K562 (cell line): ENCODE data around the gene PERP.

Experiments
- ATF1 ChIP-seq, 2 experiments: fragments of 450-650 bp in 1 of 2; IDR thresholded peaks; 2 replicates each; pipeline ENCODE4 v1.6.1; 2016; ENCODE audit warnings: missing compliant biosample characterization in 1 of 2, missing genetic modification characterization in 1 of 2
- FOXA1 ChIP-seq: fragments of 450-650 bp; IDR thresholded peaks from 2 replicates; pipeline ENCODE4 v1.6.1; 2016; ENCODE audit warnings: mild to moderate bottlenecking, borderline replicate concordance
- JUND ChIP-seq, 2 experiments: IDR thresholded peaks; 2 replicates in 1 of 2; 3 replicates in 1 of 2; pipeline ENCODE4 v1.6.1; 2011; ENCODE audit warnings: borderline replicate concordance in 2 of 2, low read depth in 2 of 2, low read length in 2 of 2, improper control_type of control experiment in 1 of 2, missing biosample characterization in 1 of 2, missing genetic modification characterization in 1 of 2, missing genetic modification reagents in 1 of 2
- KDM1A ChIP-seq, 2 experiments: fragments of 450-650 bp; IDR thresholded peaks; 2 replicates each; pipeline ENCODE4 v1.6.1; 2016; ENCODE audit warnings: mild to moderate bottlenecking in 2 of 2
- NCOA2 ChIP-seq, 2 experiments: fragments of 450-650 bp; IDR thresholded peaks; 2 replicates each; pipeline ENCODE4 v1.6.1; 2018; ENCODE audit warnings: mild to moderate bottlenecking in 2 of 2, moderate library complexity in 1 of 2; ENCODE audit not compliant: partially characterized antibody in 2 of 2
- SIN3A ChIP-seq, 2 experiments: fragments of 150-350 bp in 1 of 2; IDR thresholded peaks; 2 replicates each; pipeline ENCODE4 v1.6.1; 2011 to 2016; ENCODE audit warnings: borderline replicate concordance in 2 of 2, low read depth in 2 of 2, low read length in 2 of 2, mild to moderate bottlenecking in 2 of 2, moderate library complexity in 2 of 2; ENCODE audit not compliant: control insufficient read depth in 1 of 2
- YY1 ChIP-seq, 3 experiments: IDR thresholded peaks; 2 replicates each; pipeline ENCODE4 v1.6.1; 2011; ENCODE audit warnings: low read length in 2 of 3, mild to moderate bottlenecking in 2 of 3, moderate library complexity in 2 of 3, borderline replicate concordance in 1 of 3, control low read depth in 1 of 3, low read depth in 1 of 3; ENCODE audit not compliant: insufficient read depth in 3 of 3, insufficient replicate concordance in 2 of 3, control insufficient read depth in 1 of 3, insufficient read length in 1 of 3; ENCODE audit errors: extremely low read depth in 1 of 3
- ZNF324 ChIP-seq: fragments of 250-450 bp; sonication (Bioruptor Pico); IDR thresholded peaks from 2 replicates; pipeline ENCODE4 v1.4.0; 2020; ENCODE audit warnings: mild to moderate bottlenecking

DNA sequence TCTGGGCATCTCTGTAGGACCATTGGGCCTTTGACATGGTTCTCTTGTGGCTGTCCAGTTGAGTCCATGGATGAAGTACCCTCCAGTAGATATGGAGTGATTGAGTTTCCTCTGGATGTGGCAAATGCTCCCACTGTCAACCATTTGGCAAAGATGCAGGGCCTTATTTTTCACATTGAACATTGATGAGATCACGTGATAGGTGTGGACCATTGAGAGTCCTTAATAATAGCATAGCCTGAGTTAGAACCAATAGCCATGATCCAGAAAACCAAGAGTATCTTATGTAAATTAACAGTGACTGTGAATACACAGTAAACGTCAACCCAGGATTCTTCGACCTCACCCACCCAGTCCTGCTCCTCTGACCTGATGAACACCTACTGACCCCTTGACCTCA, 3.0 kb upstream of the PERP start:
- no peak for TF ChIP-seq ATF1 (CRISPR knock-in tag; IDR thresholded peaks at IDR 0.05)
- TF ChIP-seq ATF1 (tag; IDR thresholded peaks at IDR 0.05) = no peak
- no peak for TF ChIP-seq JUND (IDR thresholded peaks at IDR 0.05; ENCODE audit: borderline replicate concordance, low read depth, low read length)
- TF ChIP-seq JUND (tag; IDR thresholded peaks at IDR 0.05; ENCODE audit: borderline replicate concordance, low read depth, low read length) = no peak
- no peak for TF ChIP-seq FOXA1
- no peak for TF ChIP-seq YY1 (IDR thresholded peaks at IDR 0.05; ENCODE audit: borderline replicate concordance in 1 of 3, control insufficient read depth in 1 of 3, extremely low read depth in 1 of 3, insufficient read depth in 3 of 3, insufficient read length in 1 of 3, insufficient replicate concordance in 2 of 3, low read depth in 1 of 3, low read length in 2 of 3)
- TF ChIP-seq ZNF324 (CRISPR knock-in tag) = no peak
- no peak for TF ChIP-seq KDM1A (IDR thresholded peaks at IDR 0.05)
- TF ChIP-seq NCOA2 (IDR thresholded peaks at IDR 0.05; ENCODE audit: partially characterized antibody in 2 of 2) = no peak
- TF ChIP-seq SIN3A (IDR thresholded peaks at IDR 0.05; ENCODE audit: borderline replicate concordance in 2 of 2, control insufficient read depth in 1 of 2, low read depth in 2 of 2, low read length in 2 of 2) = no peak
